Measurements from ENCODE around the gene DTNB.

Gene DTNB

GRCh38 chr2:25378731-25379490, 294.5 kb downstream of the DTNB start:
- FAIRE-seq = no peak
- DNase-seq (ENCODE audit: insufficient read length, low spot score) = no peak
- TF ChIP-seq TAF1 (IDR thresholded peaks at IDR 0.05; ENCODE audit: low read depth, low read length) (no peak), POU2F2 (IDR thresholded peaks at IDR 0.05; ENCODE audit: low read depth, low read length) (no peak), POLR2A (IDR thresholded peaks at IDR 0.05; ENCODE audit: low read depth, low read length) (no peak), SPI1 (IDR thresholded peaks at IDR 0.05; ENCODE audit: low read depth, low read length) (no peak), POLR2AphosphoS5 (IDR thresholded peaks at IDR 0.05; ENCODE audit: low read depth, low read length) (no peak), PAX5 (IDR thresholded peaks at IDR 0.05; ENCODE audit: insufficient read depth, low read length, severe bottlenecking) (no peak)

GRCh38 chr2:25377822-25378421, 295.5 kb downstream of the DTNB start:
- DNase-seq (ENCODE audit: insufficient read length, low spot score) (no peak), FAIRE-seq (no peak)
- no peak for TF ChIP-seq PAX5 (IDR thresholded peaks at IDR 0.05; ENCODE audit: insufficient read depth, low read length, severe bottlenecking)
- TF ChIP-seq SPI1 (IDR thresholded peaks at IDR 0.05; ENCODE audit: low read depth, low read length) = no peak
- TF ChIP-seq POLR2A (IDR thresholded peaks at IDR 0.05; ENCODE audit: low read depth, low read length) = no peak
- TF ChIP-seq POU2F2 (IDR thresholded peaks at IDR 0.05; ENCODE audit: low read depth, low read length) = no peak
- TF ChIP-seq POLR2AphosphoS5 (IDR thresholded peaks at IDR 0.05; ENCODE audit: low read depth, low read length) = no peak
- TF ChIP-seq TAF1 (IDR thresholded peaks at IDR 0.05; ENCODE audit: low read depth, low read length) = no peak

GRCh38 chr2:25376750-25377621, 296.4 kb downstream of the DTNB start:
- FAIRE-seq = peak; percentile 99
- DNase-seq (ENCODE audit: insufficient read length, low spot score) = peak; percentile 96
- TF ChIP-seq POLR2AphosphoS5 (IDR thresholded peaks at IDR 0.05; ENCODE audit: low read depth, low read length) (no peak), PAX5 (IDR thresholded peaks at IDR 0.05; ENCODE audit: insufficient read depth, low read length, severe bottlenecking) (peak; percentile 63), SPI1 (IDR thresholded peaks at IDR 0.05; ENCODE audit: low read depth, low read length) (0 out of 2 replicates have a peak, but pooled peaks have one; percentile 13), TAF1 (IDR thresholded peaks at IDR 0.05; ENCODE audit: low read depth, low read length) (peak; percentile 40; the same call in 1 of the 2 replicates), POU2F2 (IDR thresholded peaks at IDR 0.05; ENCODE audit: low read depth, low read length) (peak; percentile 75), POLR2A (IDR thresholded peaks at IDR 0.05; ENCODE audit: low read depth, low read length) (no peak)

- DNase-seq (ENCODE audit: insufficient read length, low spot score) = no peak
- TF ChIP-seq POLR2A (IDR thresholded peaks at IDR 0.05; ENCODE audit: low read depth, low read length) = no peak
- TF ChIP-seq POLR2AphosphoS5 (IDR thresholded peaks at IDR 0.05; ENCODE audit: low read depth, low read length) = no peak
- no peak for TF ChIP-seq TAF1 (IDR thresholded peaks at IDR 0.05; ENCODE audit: low read depth, low read length)
- TF ChIP-seq SPI1 (IDR thresholded peaks at IDR 0.05; ENCODE audit: low read depth, low read length) = no peak
- no peak for TF ChIP-seq PAX5 (IDR thresholded peaks at IDR 0.05; ENCODE audit: insufficient read depth, low read length, severe bottlenecking)
- no peak for TF ChIP-seq POU2F2 (IDR thresholded peaks at IDR 0.05; ENCODE audit: low read depth, low read length)
- FAIRE-seq = peak; percentile 9
Observed at GRCh38 chr2:25375989-25376545, 297.3 kb downstream of the DTNB start.

- no peak for FAIRE-seq
- no peak for DNase-seq (ENCODE audit: insufficient read length, low spot score)
- no peak for TF ChIP-seq POU2F2 (IDR thresholded peaks at IDR 0.05; ENCODE audit: low read depth, low read length)
- no peak for TF ChIP-seq PAX5 (IDR thresholded peaks at IDR 0.05; ENCODE audit: insufficient read depth, low read length, severe bottlenecking)
- no peak for TF ChIP-seq POLR2AphosphoS5 (IDR thresholded peaks at IDR 0.05; ENCODE audit: low read depth, low read length)
- TF ChIP-seq POLR2A (IDR thresholded peaks at IDR 0.05; ENCODE audit: low read depth, low read length) = no peak
- no peak for TF ChIP-seq SPI1 (IDR thresholded peaks at IDR 0.05; ENCODE audit: low read depth, low read length)
- no peak for TF ChIP-seq TAF1 (IDR thresholded peaks at IDR 0.05; ENCODE audit: low read depth, low read length)
Observed at GRCh38 chr2:25375371-25375988, 297.9 kb downstream of the DTNB start.

- DNase-seq (ENCODE audit: insufficient read length, low spot score) = no peak
- FAIRE-seq = no peak
- TF ChIP-seq POU2F2 (IDR thresholded peaks at IDR 0.05; ENCODE audit: low read depth, low read length) (no peak), POLR2A (IDR thresholded peaks at IDR 0.05; ENCODE audit: low read depth, low read length) (no peak), TAF1 (IDR thresholded peaks at IDR 0.05; ENCODE audit: low read depth, low read length) (no peak), PAX5 (IDR thresholded peaks at IDR 0.05; ENCODE audit: insufficient read depth, low read length, severe bottlenecking) (no peak), SPI1 (IDR thresholded peaks at IDR 0.05; ENCODE audit: low read depth, low read length) (no peak), POLR2AphosphoS5 (IDR thresholded peaks at IDR 0.05; ENCODE audit: low read depth, low read length) (no peak)
Observed at GRCh38 chr2:25374827-25375226, 298.6 kb downstream of the DTNB start.

GRCh38 chr2:25374411-25374810, 299.0 kb downstream of the DTNB start:
- no peak for TF ChIP-seq POLR2A (IDR thresholded peaks at IDR 0.05; ENCODE audit: low read depth, low read length)
- TF ChIP-seq POU2F2 (IDR thresholded peaks at IDR 0.05; ENCODE audit: low read depth, low read length) = no peak
- FAIRE-seq = no peak

GRCh38 chr2:25373269-25373981, 300.0 kb downstream of the DTNB start:
- TF ChIP-seq TAF1 (IDR thresholded peaks at IDR 0.05; ENCODE audit: low read depth, low read length) = no peak
- TF ChIP-seq PAX5 (IDR thresholded peaks at IDR 0.05; ENCODE audit: insufficient read depth, low read length, severe bottlenecking) = no peak
- no peak for TF ChIP-seq SPI1 (IDR thresholded peaks at IDR 0.05; ENCODE audit: low read depth, low read length)
- TF ChIP-seq POLR2A (IDR thresholded peaks at IDR 0.05; ENCODE audit: low read depth, low read length) = no peak
- TF ChIP-seq POLR2AphosphoS5 (IDR thresholded peaks at IDR 0.05; ENCODE audit: low read depth, low read length) = no peak
- TF ChIP-seq POU2F2 (IDR thresholded peaks at IDR 0.05; ENCODE audit: low read depth, low read length) = no peak
- no peak for FAIRE-seq
- DNase-seq (ENCODE audit: insufficient read length, low spot score) = no peak

More at GRCh38 chr2:25374411-25374810, 299.0 kb downstream of the DTNB start:
- no peak for DNase-seq (ENCODE audit: insufficient read length, low spot score)

All from GM12891 (cell line).